ENCODE data around the gene FUBP3. TPM values are rescaled to one million over a fixed set of nuclear protein-coding genes. Genes with fewer than 3 reads are reported as not detected.

FUBP3 gene
- total RNA-seq, 4 donors from 2014 or later = 27.5 to 40.7 (median 31.7) TPM

- H3K4me3 ChIP-seq (ENCODE audit: low read depth, poor library complexity, severe bottlenecking) = no peak overlapping the region
- TF ChIP-seq CTCF (IDR thresholded peaks at IDR 0.05) (no peak), POLR2A (IDR thresholded peaks at IDR 0.05) (no peak)
- DNase-seq (ENCODE audit: low spot score in 2 of 2) = no peak
- intact Hi-C loops (cut with DNase I; ENCODE audit: low total_unique reads) = no loop called here
- WGBS, 2 donors = 80% methylated on average over 7 of the region's 7 CpGs
Measured at GRCh38 chr9:130640681-130641080, 61.3 kb downstream of the FUBP3 start.

DNA sequence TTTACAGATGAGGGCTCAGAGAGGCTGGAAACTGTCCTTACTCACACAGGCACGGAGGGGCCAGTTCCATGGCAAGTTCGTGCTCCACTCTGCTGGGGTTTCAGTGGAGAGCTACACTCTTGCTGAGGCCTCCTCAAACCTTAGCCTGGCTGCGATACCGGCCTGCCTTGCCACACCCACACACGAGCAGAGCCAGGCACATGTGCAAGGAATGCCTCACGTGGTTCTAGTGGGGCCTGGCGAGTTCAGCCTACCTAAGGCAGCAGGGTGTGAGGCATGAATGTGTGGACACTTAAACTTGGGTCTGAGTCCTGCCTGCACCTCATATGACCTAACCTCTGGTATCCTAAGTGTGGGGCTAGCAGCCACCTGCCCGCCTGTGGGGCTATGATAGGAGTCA lies 63.5 kb downstream of the FUBP3 start:
- no peak overlapping the region for H3K4me3 ChIP-seq (ENCODE audit: low read depth, poor library complexity, severe bottlenecking)
- 60 to 90% methylated on average over 5 to 8 of the region's 8 CpGs for WGBS, 2 donors
- TF ChIP-seq POLR2A (IDR thresholded peaks at IDR 0.05) = no peak
- TF ChIP-seq CTCF (IDR thresholded peaks at IDR 0.05) = no peak
- intact Hi-C loops (cut with DNase I; ENCODE audit: low total_unique reads) = no loop called here
- no peak for DNase-seq (ENCODE audit: low spot score in 2 of 2)

DNA sequence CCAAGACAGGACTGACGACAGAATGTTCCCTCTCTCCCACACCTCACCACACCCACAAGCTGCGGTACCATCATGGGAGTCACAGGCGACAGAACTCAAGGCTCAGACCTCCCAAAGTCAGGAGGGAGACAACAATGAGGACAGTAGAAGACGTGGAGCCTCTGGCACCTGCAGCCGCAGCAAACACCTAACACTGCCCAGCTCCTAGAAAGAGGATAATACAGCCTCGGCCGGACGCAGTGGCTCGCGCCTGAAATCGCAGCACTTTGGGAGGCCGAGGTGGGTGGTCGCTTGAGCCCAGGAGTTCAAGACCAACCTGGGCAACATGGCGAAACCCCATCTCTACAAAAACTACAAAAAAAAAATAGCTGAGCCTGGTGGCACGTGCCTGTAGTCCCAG lies 71.8 kb downstream of the FUBP3 start:
- intact Hi-C loops (cut with DNase I; ENCODE audit: low total_unique reads) = no loop called here
- WGBS, 2 donors = 79 to 82% methylated on average over 15 of the region's 15 CpGs
- DNase-seq (ENCODE audit: low spot score in 2 of 2) = no peak
- H3K4me3 ChIP-seq (ENCODE audit: low read depth, poor library complexity, severe bottlenecking) = no peak overlapping the region
- TF ChIP-seq POLR2A (IDR thresholded peaks at IDR 0.05) = no peak
- no peak for TF ChIP-seq CTCF (IDR thresholded peaks at IDR 0.05)

- no peak for DNase-seq (ENCODE audit: low spot score in 2 of 2)
- 94% methylated on average over 18 of the region's 18 CpGs for WGBS, 2 donors
- no peak for TF ChIP-seq CTCF (IDR thresholded peaks at IDR 0.05)
- TF ChIP-seq POLR2A (IDR thresholded peaks at IDR 0.05) = no peak
- H3K4me3 ChIP-seq (ENCODE audit: low read depth, poor library complexity, severe bottlenecking) = no peak overlapping the region
- intact Hi-C loops (cut with DNase I; ENCODE audit: low total_unique reads) = no loop called here
Measured at GRCh38 chr9:130651752-130652151, 72.4 kb downstream of the FUBP3 start.

DNA sequence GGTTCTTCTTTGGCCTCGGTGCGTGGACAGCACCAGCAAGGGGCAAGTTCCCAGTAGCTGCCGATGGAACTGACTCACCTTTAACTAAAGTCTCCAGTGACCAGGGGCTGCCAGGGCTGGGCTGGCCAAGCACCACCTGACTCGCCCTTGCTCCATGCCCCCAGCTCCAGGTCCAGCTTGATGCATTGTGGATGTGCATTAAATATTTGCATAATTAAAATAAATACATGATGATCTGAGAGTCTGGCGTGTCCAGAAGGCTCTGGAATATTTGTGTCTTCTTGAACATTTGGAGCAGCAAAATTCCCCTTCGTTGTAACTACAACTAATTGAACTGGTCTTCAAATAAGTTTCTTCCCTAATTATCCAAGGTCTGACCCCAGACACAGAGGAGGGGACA lies 75.5 kb downstream of the FUBP3 start:
- no peak for DNase-seq (ENCODE audit: low spot score in 2 of 2)
- WGBS, 2 donors = 74 to 86% methylated on average over 6 of the region's 6 CpGs
- no peak overlapping the region for H3K4me3 ChIP-seq (ENCODE audit: low read depth, poor library complexity, severe bottlenecking)
- intact Hi-C loops (cut with DNase I; ENCODE audit: low total_unique reads) = no loop called here
- TF ChIP-seq POLR2A (IDR thresholded peaks at IDR 0.05) (no peak), CTCF (IDR thresholded peaks at IDR 0.05) (no peak)

- WGBS, 2 donors = 17 to 25% methylated on average over 32 to 39 of the region's 52 CpGs
- intact Hi-C loops (cut with DNase I; ENCODE audit: low total_unique reads) = no loop called here
- no peak for DNase-seq (ENCODE audit: low spot score in 2 of 2)
Measured at GRCh38 chr9:130658893-130659698, 79.7 kb downstream of the FUBP3 start.

More at GRCh38 chr9:130658893-130659698, 79.7 kb downstream of the FUBP3 start:
- H3K4me3 ChIP-seq (ENCODE audit: low read depth, poor library complexity, severe bottlenecking) = no peak overlapping the region
- TF ChIP-seq CTCF (IDR thresholded peaks at IDR 0.05) (no peak), POLR2A (IDR thresholded peaks at IDR 0.05) (no peak)
